Measurements from ENCODE around the gene ACTBL2.
"Not testable (repeated sequence)": the region's sequence is repeated elsewhere in the genome, so short reads cannot be mapped to it uniquely, and the experiment has no call there.

ACTBL2 gene

DNA sequence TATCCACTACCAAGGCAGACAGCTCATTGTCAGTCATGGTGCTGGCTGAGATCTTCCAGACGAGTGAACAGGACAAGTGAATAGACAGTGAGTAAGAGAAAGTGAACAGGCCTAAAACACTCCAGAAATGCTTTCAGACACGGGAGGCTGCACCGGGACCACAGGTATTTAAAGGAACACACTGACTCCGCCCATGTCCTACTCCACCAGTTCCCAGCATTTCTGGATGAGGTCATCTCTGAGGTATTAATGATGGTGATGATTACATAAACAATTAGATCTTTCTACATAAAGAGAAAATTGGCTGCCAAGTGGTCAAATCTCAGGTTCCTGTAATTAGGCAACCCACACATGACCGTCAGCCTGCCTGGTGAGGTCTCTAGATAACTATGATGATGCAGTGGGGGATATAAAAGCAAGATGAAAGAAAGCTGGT is at the start of gene ACTBL2:
TSS of gene ACTBL2 (minus strand) at position 141 of the 436 bp plus-strand sequence. CDS start at position 37, 104 bp downstream.
- no peak for DNase-seq (ENCODE audit: low read depth in 2 of 2)

DNA sequence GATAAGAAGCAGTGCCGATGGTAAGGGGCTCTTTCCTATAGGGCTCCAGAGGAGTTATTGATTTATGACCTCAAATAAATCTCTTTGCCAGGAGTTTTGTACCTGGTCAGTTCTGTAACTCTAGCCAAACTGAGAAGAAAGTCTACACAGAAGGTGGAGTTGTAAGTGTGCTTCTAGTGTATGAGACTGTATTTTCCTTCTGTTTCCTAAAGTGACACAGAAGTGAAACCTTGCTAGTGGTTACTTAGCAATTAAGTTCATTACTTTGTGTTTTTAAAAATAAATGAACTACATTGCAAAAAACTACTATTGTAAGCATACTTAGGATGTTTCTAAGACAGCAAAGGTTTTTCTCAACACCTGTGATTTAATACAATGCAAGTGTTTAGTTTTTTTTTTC is 48.7 kb upstream of the ACTBL2 start:
- DNase-seq (ENCODE audit: low read depth in 2 of 2), result no peak

DNA sequence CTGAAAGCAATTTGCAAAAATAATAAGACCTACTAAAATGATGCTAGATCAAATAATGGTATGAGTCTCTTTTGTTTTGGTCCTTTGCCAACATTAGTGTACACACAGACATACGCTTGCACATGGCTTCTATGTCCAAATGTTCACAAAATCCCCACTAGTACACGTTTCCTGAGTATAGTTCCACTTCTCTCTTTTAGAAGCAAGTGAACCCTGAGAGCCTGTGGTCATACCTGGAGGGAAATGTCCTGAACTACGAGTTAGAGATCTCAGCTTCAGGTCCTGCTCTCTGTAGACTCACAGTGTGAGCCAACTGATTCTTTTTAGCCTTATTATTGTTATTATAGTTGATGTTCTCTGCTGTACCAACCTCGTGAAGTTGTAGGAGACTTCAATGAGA is 47.3 kb upstream of the ACTBL2 start:
- DNase-seq (ENCODE audit: low read depth in 2 of 2), result no peak

DNA sequence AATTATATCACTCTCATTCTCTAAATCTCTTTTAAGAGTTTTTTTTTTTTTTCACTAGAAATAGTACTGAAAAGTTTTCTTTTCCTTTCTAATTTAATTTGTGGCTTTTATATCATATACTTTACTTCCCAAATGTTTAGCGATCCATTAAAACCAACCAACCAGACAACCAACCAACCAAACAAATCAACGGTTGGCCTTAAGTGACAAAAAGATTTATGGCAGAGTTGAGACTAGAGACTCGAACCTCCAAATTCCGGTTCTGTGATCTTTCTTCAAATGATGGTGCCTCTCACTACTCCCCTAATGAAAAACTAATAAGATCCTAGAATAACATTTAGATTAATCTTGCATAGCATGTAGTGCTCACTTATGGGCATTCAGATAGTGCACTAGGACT is 45.3 kb upstream of the ACTBL2 start:
- DNase-seq (ENCODE audit: low read depth in 2 of 2), result no peak

DNA sequence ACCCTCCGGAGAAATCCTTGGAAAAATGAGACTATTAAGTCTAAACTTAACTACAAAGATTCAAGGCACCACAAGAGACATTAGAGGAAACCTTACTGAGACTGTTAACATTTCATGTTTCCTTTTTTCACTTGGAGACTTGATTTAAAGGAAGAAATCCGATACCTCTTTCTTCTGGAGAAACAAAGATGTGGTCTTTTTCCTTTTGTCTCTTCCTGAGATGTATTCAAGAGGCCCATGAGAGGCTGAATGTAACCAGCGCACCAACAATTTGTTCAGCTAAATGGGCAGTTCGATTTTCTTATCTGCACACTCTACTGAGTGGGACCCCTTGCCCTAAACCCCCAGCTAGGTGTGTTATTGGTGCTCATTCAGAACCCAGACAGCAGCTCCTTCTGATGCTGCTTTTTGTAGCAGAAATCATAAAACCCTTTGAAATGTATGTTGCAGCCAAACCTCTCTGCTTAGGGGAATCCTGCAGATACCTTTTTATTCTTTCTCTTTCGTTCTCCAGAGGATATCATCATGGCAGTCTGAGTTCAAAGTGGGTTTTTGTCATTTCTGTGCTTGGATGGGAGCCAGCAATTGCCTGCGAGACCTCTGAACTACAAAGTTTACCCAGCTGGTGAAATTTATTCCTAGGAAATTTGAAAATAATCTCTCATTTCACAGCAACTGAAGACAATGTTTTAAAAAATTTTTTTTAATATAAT is 41.9 kb upstream of the ACTBL2 start:
- DNase-seq (ENCODE audit: low read depth in 2 of 2), result no peak

DNA sequence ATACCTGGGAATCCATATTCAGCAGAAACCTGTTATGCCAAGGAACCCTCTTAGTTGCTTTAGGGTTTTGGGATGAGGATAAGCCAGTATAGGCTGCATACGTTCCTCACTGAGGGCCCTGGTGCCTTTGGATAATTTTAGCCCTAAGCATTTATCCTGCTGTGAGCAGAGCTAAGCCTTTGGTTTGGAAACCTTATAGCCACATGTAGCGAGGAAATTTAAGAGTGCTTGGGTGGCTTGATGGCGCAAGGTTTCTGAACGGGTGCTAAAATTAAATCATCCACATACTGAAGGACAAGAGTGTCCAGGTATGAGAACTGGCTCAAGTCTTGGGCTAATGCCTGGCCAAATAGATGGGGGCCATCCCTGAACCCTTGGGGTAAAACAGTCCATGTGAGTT is 39.9 kb upstream of the ACTBL2 start:
- DNase-seq (ENCODE audit: low read depth in 2 of 2), result not testable (repeated sequence)

DNA sequence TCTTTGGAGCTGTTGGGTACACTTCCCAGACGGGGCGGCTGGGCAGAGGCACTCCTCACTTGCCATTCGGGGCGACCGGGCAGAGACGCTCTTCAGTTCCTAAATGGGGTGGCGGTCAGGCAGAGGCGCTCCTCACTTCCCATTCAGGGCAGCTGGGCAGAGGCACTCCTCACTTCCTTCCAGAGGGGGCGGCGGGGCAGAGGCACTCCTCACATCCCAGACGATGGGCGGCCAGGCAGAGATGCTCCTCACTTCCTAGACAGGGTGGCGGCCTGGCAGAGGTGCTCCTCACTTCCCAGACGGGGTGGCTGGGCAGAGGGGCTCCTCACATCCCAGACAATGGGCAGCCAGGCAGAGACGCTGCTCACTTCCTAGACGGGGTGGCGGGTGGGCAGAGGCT is 35.8 kb upstream of the ACTBL2 start:
- DNase-seq (ENCODE audit: low read depth in 2 of 2), result not testable (repeated sequence)

DNA sequence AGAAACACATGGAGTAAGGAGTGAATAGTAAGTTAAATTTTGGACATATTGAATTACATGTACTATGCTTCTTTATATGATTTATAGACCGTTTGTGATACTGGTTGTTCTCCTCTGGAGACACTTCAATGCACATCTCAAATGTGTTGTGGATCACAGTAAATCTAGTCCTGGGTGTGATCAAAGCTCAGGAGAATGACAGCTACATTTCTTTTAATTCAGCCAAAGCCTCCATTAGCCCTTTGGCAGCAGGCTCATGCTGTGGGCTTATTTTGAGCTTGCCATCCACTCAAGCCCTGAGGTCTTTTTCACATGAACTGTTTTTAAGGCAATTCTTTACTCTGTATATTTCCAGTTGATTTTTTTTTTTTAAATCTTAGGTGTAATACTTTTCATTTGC is 34.6 kb upstream of the ACTBL2 start:
- no peak for DNase-seq (ENCODE audit: low read depth in 2 of 2)

DNA sequence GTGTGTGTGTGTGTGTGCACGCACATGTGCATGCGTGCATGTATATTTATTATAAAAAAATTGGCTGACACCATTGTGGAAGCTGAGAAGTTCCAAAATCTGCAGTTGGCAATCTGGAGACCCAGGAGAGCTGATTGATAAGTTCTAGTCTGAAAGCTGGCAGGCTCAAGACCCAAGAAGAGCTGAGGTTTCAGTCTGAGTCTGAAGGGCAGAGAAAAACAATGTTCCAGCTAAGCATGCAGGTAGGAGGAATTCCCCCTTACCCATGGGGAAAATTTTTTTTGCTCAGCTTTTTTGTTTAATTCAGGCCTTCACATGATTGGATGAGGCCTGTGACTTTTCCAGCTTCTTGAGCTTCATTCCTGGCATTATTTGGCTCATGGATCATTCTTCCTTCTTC is 31.2 kb upstream of the ACTBL2 start:
- DNase-seq (ENCODE audit: low read depth in 2 of 2), result no peak

DNA sequence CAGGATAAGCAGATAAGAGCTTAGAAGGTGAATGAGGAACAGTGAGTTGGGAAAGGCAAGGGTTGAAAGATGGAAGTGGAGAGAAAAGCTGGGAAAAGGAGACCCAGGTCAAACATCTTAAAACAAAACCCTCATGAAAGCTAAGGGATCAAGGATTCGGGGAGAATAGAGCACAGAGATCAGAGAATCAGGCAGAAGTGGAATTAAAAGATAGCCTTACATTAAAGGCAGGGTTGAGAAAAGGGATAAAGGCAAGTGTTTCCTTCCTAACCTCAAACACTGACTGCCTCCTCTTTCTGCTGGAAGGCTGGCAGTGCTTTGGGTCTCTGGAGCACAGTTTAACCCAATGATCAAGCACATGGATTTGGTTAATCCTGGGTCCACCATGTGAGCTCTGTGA is 28.7 kb upstream of the ACTBL2 start:
- DNase-seq (ENCODE audit: low read depth in 2 of 2), result no peak

DNA sequence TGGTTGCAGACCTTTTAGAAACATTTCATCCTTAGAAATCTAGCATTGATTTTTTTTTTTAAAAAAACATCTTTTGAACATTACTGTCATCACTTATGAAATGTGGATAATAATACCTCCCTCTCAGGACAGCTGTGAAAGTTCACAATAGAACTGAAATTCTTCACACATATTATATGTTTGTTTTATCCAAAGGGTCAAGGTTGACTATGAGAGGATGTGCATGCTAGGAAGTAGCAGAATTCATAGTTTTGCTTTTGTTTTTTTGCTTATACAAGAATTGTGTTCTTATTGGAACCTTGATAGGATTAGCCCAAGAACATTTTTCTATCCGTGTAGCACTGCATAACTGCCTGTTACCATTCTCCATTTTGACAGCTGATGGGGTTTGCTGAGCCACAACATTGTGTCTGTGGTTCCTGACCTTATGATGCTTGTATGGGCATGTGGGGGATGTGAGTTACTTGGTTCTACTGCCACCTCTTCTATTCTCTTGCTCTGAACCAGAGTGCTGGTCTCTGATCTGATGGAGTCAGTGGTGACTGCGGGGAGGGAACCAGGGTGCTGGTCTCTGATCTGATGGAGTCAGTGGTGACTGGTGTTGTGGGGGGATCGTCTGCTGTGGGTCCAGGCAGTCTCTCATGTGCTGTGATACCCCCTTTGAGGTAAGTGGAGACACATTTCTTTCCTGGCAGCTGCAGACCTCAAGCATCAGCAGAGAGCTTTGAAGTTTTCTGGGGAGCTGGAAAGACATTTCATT is 27.1 kb upstream of the ACTBL2 start:
- no peak for DNase-seq (ENCODE audit: low read depth in 2 of 2)

DNA sequence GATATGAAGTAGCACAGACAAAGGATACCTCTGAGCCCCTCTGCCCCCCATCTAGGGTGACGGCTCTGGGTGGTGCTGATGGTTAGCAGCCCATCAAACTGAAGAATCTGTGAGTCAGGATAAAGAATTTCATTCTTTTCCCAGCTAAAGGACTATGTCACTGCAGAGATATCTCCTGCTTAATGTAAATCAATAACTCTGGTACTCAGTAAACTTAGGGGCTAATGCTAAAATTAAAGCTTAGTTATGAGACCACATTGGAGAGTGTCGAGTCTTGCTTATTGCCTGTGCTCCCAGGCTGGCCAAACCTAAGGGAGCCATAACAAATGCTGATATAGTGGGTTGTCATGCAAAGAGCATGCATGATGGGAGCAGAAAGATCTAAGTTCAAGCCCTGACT is 25.6 kb upstream of the ACTBL2 start:
- no peak for DNase-seq (ENCODE audit: low read depth in 2 of 2)

DNA sequence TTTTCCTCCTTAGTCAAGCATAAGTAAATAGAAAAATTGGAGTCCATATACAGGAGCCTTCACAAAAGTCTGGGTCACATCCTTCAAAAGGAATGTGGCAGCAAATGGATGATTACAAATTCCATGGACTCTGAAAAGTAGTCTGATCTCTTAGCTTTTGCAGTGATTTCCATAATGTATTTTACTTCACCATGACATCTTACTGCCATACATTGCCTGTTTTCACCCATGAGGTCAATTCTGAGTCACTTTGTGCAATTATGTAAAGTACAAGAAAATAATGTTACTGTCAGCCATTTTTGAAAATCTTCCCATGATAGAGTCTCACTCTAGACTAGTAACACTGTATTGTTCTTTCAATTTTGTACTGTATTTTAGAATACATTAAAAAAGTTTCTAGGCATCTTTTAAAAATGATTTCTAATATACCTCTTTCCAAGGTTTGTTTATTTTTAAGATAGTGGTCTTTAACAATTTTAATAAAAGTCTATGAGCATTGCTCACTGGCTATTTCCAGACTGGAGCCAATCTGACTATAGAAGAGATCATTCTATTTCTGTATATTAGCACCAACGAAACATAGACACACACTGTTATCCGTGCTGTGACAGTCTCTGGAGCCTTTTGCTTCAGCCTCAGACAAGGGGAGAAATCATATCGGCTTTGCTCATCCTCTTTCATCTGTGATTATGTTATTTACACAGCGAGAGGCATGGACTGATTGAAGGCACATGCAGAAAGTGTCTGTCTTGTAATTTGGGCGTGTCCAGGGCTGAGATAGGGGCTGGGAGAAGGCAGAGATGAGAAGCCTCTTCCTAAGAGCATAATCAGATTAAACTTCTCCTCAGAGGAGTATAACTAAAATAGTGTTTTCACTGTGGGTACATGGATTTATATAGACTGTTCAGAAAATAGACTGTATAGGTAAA is 22.9 kb upstream of the ACTBL2 start:
- no peak for DNase-seq (ENCODE audit: low read depth in 2 of 2)

DNA sequence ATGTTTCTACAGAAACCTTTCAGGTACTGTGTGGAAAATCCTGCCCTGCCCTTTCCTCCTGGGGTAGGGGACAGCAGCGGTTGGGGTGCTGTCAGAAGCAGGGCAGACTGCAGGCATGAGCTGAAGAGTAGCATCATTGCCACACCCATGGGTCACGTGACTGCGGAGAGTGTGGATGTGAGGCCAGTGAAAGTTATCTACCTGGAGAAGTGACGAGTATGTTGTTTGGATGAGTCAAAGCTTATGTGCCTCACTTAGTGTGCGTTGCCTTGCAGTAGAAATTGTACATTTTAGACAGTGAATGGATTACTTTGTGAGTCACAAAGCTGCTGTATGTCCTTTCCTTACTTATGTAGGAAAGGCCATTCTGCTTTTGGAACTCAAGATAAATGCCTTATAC is 21.7 kb upstream of the ACTBL2 start:
- DNase-seq (ENCODE audit: low read depth in 2 of 2), result no peak

DNA sequence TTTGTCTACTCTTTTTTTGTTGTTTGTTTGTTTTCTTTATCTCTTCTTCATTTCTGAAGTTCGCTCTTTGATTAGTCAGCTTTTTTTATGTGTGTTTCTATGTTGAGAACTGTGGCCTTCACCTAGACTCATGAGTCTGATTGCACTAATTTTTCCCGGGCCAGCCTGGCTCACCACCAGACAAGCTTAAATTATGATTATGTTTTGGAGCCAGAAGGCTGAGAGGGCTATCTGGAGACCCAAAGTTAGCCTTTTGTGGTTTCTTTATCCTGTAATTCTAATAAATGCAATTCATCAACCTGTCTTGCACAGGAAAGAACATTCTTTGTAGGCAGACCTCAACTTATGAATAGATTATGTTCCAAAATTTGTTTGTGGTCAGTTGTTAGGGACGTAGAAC is 20.8 kb upstream of the ACTBL2 start:
- no peak for DNase-seq (ENCODE audit: low read depth in 2 of 2)

DNA sequence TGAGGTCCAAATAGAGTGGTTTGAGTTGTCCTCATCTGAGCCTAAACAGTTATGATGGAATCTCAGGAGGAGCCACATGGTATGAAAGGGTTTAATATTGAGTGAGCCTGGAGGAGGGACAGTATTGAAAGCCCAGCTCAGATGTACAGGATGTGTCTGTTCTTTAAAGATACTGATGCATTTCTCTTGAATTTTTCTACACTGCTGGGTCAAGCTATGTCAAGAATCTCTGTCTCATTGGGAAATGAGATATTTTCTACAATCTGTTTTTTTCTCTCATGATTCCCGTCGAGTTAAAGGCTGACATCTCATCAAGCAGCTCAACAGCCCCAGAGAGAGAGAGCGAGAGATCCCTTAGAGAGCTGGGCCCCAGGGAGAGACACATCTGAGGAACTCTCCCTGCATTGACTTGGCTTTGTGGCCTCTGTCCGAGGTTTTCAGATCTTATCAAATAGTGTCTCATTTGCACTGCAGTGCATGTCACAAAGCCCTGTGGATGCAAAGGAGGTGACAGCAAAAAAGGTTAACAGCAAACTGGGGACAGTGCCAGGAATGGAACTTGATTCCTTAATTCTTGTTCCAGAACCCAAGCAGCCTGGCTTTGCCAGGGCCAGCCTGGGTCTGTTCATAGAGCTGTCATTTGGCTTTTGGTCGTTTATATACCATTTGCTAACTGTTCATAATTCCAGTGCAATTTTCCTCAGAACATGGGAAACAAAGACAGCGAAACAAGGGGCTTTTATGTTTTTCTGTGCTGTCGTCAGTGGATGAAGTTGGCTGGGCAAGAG is 19.0 kb upstream of the ACTBL2 start:
- no peak for DNase-seq (ENCODE audit: low read depth in 2 of 2)

DNA sequence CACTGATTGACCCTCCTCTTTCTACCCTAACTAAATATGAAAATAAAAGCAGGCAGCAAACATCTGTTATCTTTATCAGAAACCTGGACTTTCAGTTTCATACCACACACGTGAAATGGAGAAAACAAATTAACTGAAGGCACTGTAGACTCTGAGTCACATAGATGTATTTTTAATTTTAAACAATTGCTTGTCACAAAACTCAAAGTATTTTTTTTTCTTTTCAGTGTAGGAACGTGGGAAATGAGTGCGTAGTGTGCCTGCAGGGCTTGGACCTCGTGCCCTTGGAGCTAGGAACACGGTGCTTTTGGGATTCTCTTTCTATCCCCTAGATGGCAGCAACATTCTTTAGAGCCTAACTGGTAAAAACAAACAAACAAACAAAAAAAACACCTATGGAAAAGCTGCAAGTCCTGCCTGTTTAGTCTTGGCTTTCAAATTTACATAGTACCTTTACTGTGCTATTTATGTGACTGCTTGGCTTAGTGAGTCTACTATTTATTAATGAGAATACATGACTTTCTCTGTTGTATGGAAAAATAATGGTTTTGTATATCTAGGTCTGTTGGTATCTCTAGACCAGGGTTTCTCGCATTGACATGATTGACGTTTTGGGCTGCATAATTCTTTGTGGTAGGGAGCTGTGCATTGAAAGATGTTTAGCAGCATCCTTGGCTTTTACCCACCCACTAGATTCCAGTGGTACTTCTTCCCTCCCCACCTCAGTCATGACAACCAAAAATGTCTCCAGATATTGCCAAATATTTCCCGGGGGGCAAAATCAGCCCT is 16.8 kb upstream of the ACTBL2 start:
- no peak for DNase-seq (ENCODE audit: low read depth in 2 of 2)

DNA sequence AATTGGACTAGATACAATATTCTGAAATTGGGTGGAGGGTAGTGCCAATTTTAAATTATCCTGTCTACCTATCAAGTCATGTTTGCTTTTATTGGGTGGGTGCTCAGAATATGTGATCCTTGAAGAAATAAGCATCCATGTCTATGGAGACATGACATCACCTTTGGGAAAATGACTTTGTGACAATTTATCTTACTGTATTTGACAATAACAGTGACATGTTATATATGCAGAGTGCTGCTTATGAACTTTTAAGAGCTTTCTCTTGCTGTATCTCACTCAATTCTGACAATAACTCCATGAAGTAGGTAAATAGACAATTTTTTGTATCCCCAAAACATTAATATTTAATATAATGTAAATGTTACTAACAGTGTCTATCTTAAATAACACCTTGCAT is 15.1 kb upstream of the ACTBL2 start:
- no peak for DNase-seq (ENCODE audit: low read depth in 2 of 2)

DNA sequence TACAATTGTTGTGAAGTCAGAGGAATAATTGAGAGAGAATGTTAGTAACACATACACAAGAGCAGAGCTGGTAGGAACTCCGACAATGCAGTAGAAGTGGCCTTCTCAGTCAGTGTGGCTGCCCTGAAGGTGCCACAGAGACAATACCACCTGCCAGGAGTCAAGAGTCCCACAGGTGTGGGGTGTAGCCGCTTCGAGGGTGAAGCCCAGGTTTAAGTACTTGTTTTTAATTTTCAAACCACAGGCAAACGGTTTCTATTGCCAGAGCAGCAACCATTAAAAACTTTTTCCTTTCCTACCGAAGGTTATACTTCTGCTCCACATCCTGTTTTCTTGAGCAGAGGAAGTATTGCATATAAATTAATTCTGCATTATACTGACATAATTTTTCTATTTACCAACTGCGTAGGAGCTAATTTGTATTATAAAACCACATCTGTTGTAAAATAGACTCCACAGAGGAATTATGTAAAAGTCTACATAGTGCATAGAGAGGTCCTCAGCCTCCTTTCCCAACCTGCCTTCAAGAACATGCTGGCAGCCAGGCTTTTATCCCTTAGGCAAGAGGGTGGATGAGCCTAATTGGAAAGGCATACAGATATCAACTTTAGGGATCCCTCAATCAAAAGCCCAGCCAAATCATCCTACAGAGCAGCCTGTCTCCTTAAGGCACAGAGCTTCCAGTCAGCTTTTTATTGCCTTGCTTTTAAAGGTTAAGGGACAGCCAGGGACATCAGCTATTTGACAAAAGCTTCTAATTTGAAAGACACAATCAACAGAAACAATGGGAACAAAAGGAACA is 12.9 kb upstream of the ACTBL2 start:
- DNase-seq (ENCODE audit: low read depth in 2 of 2), result no peak
